Esophagus muscularis mucosa (tissue), 4 donors: Measurements from ENCODE around the gene SLC26A1.

Source experiments
- EP300 ChIP-seq: sonication (generic); formaldehyde crosslinking; IDR thresholded peaks from one replicate; pipeline ENCODE4 v1.6.1; 2017; ENCODE audit warnings: antibody characterized with exemption
- POLR2A ChIP-seq: fragments of 450-650 bp; IDR thresholded peaks from one replicate; pipeline ENCODE4 v1.6.1; 2017; ENCODE audit warnings: antibody characterized with exemption, moderate library complexity, mild to moderate bottlenecking, low read depth
- POLR2AphosphoS5 ChIP-seq, 2 donors: sonication (generic); formaldehyde crosslinking; IDR thresholded peaks; one replicate each; pipeline ENCODE4 v1.6.1; 2017; ENCODE audit warnings: antibody characterized with exemption in 2 of 2
- TF ChIP-seq, protein P1 (sequence below), 3 experiments: fragments of 200-600 bp in 2 of 3; fragments of 450-650 bp in 1 of 3; sonication (generic) in 2 of 3; IDR thresholded peaks; one replicate each; pipeline ENCODE4 v1.5.1; 2017 to 2019; ENCODE audit warnings: antibody characterized with exemption in 3 of 3, mild to moderate bottlenecking in 2 of 3, moderate library complexity in 1 of 3

- TF ChIP-seq, protein P1, sequence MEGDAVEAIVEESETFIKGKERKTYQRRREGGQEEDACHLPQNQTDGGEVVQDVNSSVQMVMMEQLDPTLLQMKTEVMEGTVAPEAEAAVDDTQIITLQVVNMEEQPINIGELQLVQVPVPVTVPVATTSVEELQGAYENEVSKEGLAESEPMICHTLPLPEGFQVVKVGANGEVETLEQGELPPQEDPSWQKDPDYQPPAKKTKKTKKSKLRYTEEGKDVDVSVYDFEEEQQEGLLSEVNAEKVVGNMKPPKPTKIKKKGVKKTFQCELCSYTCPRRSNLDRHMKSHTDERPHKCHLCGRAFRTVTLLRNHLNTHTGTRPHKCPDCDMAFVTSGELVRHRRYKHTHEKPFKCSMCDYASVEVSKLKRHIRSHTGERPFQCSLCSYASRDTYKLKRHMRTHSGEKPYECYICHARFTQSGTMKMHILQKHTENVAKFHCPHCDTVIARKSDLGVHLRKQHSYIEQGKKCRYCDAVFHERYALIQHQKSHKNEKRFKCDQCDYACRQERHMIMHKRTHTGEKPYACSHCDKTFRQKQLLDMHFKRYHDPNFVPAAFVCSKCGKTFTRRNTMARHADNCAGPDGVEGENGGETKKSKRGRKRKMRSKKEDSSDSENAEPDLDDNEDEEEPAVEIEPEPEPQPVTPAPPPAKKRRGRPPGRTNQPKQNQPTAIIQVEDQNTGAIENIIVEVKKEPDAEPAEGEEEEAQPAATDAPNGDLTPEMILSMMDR (IDR thresholded peaks at IDR 0.05): no peak
- TF ChIP-seq POLR2A (no peak), POLR2AphosphoS5 (IDR thresholded peaks at IDR 0.05) (no peak), EP300 (no peak)
These were observed 41.4 kb downstream of the SLC26A1 start for GRCh38 chr4:951594-952468.
